ENCODE measurements around the gene CD300A. TPM values are rescaled to one million over a fixed set of nuclear protein-coding genes. Genes with fewer than 3 reads are reported as not detected.

CD300A gene
- total and polyA plus RNA-seq, 7 experiments from 2014 or later, result 5.0 to 52.4 (median 6.8) TPM

DNA sequence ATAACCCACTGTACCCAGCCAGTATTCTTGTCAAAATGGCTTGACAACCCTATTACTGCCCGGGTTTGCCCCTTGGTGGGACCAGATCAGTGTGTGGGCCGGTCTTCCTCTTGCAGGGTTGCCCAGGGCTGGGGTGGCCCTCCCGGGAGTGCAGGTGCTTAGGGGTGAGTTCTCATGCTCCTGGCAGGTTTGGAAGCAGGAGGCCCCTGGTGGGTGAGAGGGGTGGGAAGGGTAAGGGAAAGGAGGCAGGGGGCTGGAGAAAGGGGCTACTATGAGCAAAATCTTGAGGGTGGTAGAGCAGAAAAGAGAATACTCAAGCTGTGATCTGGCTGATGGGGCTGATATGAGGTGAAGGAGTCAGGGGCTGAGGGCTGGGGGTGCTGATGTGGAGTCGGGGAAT lies 6.5 kb downstream of the CD300A start:
- Mint-ChIP-seq H3K4me1 (peaks cover 16 to 66% (median 53%) of the 10 kb centered on the region in 7 donors), H3K36me3 (peaks cover 0 to 72% (median 21%) of the 10 kb centered on the region in 5 donors), H3K27ac (peak overlapping the region in 4 of 9 donors; percentile 18 to 52 (median 38)), H3K9me3 (peaks cover 0 to 28% (median 8%) of the 10 kb centered on the region in 11 donors), H3K27me3 (no peaks in the 10 kb centered on the region), H3K4me3 (peak overlapping the region in 1 of 10 donors; percentile 20)
- CTCF ChIA-PET, result no interaction called here
- intact Hi-C loops (cut with micrococcal nuclease), result no loop called here
- Histone ChIP-seq H3K4me1 (ENCODE audit: control insufficient read depth in 2 of 2, insufficient read depth in 2 of 2, low read length in 2 of 2) (peaks cover 19 to 73% of the 10 kb centered on the region in 2 donors), H3K9me3 (ENCODE audit: control insufficient read depth in 2 of 3, low read length in 3 of 3) (peaks cover 0 to 10% (median 6%) of the 10 kb centered on the region in 3 experiments), H3K36me3 (ENCODE audit: control insufficient read depth in 2 of 3, insufficient read depth in 3 of 3, low read length in 3 of 3) (peaks cover 0 to 4% (median 3%) of the 10 kb centered on the region in 3 experiments), H3K27ac (ENCODE audit: low read depth, low read length) (no peak overlapping the region), H3K27me3 (ENCODE audit: control insufficient read depth in 2 of 2, insufficient read depth in 2 of 2, low read length in 2 of 2) (no peaks in the 10 kb centered on the region), H3K4me3 (ENCODE audit: low read length) (no peak overlapping the region)
- no peak for DNase-seq
- ATAC-seq, result no peak
- POLR2A ChIA-PET, result no interaction called here

DNA sequence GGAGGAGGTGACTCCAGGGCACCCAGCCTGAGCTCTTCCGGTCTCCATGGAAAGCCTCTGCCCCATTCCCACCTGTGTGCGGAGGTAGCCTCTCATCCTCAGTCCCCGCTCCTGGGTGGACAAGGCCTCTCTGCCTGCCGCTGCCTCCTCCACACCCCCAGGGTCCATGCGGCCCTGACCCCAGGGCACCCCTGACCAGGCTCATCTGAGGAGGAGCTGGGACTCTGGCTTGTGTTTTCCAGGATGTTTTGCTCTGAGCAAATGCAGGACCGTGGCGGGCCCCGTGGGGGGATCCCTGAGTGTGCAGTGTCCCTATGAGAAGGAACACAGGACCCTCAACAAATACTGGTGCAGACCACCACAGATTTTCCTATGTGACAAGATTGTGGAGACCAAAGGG lies 6.9 kb downstream of the CD300A start:
- H3K27ac Mint-ChIP-seq, result peak overlapping the region in 4 of 9 donors; percentile 21 to 79 (median 59)
- no peak overlapping the region for H3K27ac ChIP-seq (ENCODE audit: low read depth, low read length)
- peak overlapping the region in 8 of 10 donors; percentile 37 to 74 (median 58) for H3K4me3 Mint-ChIP-seq
- no peak for DNase-seq
- H3K9me3 Mint-ChIP-seq, result peaks cover 0 to 28% (median 8%) of the 10 kb centered on the region in 11 donors
- no peaks in the 10 kb centered on the region for H3K27me3 Mint-ChIP-seq
- ChIA-PET CTCF (interaction anchor here (0.9 to 1.0 kb wide), 2 partner anchors 13 to 16 kb away, joined by 3 to 5 read pairs; no protein-coding TSS in a partner anchor), POLR2A (no interaction called here)
- intact Hi-C loops (cut with micrococcal nuclease), result no loop called here
- H3K9me3 ChIP-seq (ENCODE audit: control insufficient read depth in 2 of 3, low read length in 3 of 3), result peaks cover 0 to 10% (median 6%) of the 10 kb centered on the region in 3 experiments
- peaks cover 22 to 77% of the 10 kb centered on the region in 2 donors for H3K4me1 ChIP-seq (ENCODE audit: control insufficient read depth in 2 of 2, insufficient read depth in 2 of 2, low read length in 2 of 2)
- H3K36me3 Mint-ChIP-seq, result peaks cover 0 to 76% (median 21%) of the 10 kb centered on the region in 5 donors
- H3K36me3 ChIP-seq (ENCODE audit: control insufficient read depth in 2 of 3, insufficient read depth in 3 of 3, low read length in 3 of 3), result peaks cover 0 to 4% (median 3%) of the 10 kb centered on the region in 3 experiments
- no peaks in the 10 kb centered on the region for H3K27me3 ChIP-seq (ENCODE audit: control insufficient read depth in 2 of 2, insufficient read depth in 2 of 2, low read length in 2 of 2)
- no peak overlapping the region for H3K4me3 ChIP-seq (ENCODE audit: low read length)
- ATAC-seq, result no peak
- H3K4me1 Mint-ChIP-seq, result peaks cover 20 to 70% (median 57%) of the 10 kb centered on the region in 7 donors

DNA sequence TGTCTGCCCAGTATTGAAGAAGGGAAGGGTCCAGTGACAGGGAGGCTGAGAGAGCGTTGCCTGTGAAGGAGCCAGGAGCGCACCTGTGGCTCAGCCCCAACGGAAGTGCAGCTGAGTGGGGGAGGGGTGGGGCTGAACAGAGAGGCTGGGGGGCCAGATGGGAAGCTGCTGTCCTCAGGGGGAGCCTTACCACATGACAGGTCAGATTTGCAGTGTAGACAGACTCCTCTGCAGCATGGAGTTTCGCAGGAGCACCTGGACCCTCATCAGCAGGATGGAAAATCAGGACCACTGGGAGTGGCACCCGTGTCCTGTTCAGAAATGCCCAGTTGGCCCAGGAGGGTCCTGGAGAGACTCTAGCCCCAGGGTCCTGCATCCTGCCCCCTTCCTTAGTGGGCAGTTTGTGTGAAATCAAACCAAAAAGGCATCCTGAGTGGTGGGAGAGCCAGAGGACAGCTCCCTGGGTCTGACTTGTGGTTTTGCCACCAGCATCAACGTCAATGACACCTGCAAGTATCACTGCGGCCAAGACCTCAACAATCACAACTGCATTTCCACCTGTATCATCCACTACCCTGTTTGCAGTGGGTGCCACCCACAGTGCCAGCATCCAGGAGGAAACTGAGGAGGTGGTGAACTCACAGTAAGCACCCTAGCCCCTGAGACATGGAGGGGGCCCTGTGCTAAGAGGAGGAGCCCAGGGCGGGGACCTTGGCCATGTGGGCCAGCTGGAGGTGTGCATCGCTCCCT lies 7.8 kb downstream of the CD300A start:
- intact Hi-C loops (cut with micrococcal nuclease), result no loop called here
- peaks cover 0 to 28% (median 8%) of the 10 kb centered on the region in 11 donors for H3K9me3 Mint-ChIP-seq
- H3K36me3 Mint-ChIP-seq, result peaks cover 0 to 81% (median 22%) of the 10 kb centered on the region in 5 donors
- Histone ChIP-seq H3K27me3 (ENCODE audit: control insufficient read depth in 2 of 2, insufficient read depth in 2 of 2, low read length in 2 of 2) (no peaks in the 10 kb centered on the region), H3K36me3 (ENCODE audit: control insufficient read depth in 2 of 3, insufficient read depth in 3 of 3, low read length in 3 of 3) (peaks cover 0 to 4% (median 3%) of the 10 kb centered on the region in 3 experiments), H3K27ac (ENCODE audit: low read depth, low read length) (no peak overlapping the region), H3K4me1 (ENCODE audit: control insufficient read depth in 2 of 2, insufficient read depth in 2 of 2, low read length in 2 of 2) (peaks cover 31 to 83% of the 10 kb centered on the region in 2 donors), H3K9me3 (ENCODE audit: control insufficient read depth in 2 of 3, low read length in 3 of 3) (peaks cover 0 to 10% (median 6%) of the 10 kb centered on the region in 3 experiments), H3K4me3 (ENCODE audit: low read length) (peak overlapping the region; percentile 29)
- peak overlapping the region in 8 of 9 donors; percentile 21 to 92 (median 64) for H3K27ac Mint-ChIP-seq
- peaks cover 29 to 79% (median 63%) of the 10 kb centered on the region in 7 donors for H3K4me1 Mint-ChIP-seq
- CTCF ChIA-PET, result interaction anchor here (0.9 to 1.0 kb wide), 2 partner anchors 14 to 17 kb away, joined by 3 to 5 read pairs; no protein-coding TSS in a partner anchor
- H3K27me3 Mint-ChIP-seq, result no peaks in the 10 kb centered on the region
- H3K4me3 Mint-ChIP-seq, result peak overlapping the region; percentile 37 to 79 (median 58)
- DNase-seq, result peak in 4 of 9 donors; percentile 35 to 42 (median 42)
- ATAC-seq, result peak; percentile 40
- POLR2A ChIA-PET, result interaction anchor here (0.7 kb wide), 1 partner anchor 192 kb away, joined by 3 read pairs; no protein-coding TSS in a partner anchor

DNA sequence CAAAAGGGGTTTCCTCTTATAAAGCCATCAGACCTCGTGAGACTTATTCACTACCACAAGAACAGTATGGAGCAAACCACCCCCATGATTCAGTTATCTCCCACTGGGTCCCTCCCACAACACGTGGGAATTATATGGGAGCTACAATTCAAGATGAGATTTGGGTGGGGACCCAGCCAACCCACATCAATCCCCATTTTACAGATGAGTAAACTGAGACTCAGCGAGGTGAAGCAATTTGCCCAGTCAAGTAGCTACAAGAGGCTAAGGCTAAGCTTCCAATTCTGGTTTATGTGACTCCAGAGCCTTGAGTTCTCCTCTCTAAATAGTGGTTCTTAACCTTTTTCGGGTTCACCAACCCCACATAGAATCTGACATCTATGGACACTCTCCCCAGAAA lies 8.8 kb downstream of the CD300A start:
- H3K36me3 Mint-ChIP-seq, result peaks cover 0 to 83% (median 22%) of the 10 kb centered on the region in 5 donors
- ChIA-PET POLR2A (interaction anchor here (1.6 kb wide), 1 partner anchor 9 kb away, joined by 4 read pairs; the partner anchor contains the start of gene CD300A), CTCF (no interaction called here)
- peak overlapping the region in 3 of 9 donors; percentile 43 to 65 (median 54) for H3K27ac Mint-ChIP-seq
- H3K4me1 Mint-ChIP-seq, result peaks cover 32 to 83% (median 66%) of the 10 kb centered on the region in 7 donors
- Histone ChIP-seq H3K36me3 (ENCODE audit: control insufficient read depth in 2 of 3, insufficient read depth in 3 of 3, low read length in 3 of 3) (peaks cover 0 to 4% (median 3%) of the 10 kb centered on the region in 3 experiments), H3K4me3 (ENCODE audit: low read length) (no peak overlapping the region), H3K27me3 (ENCODE audit: control insufficient read depth in 2 of 2, insufficient read depth in 2 of 2, low read length in 2 of 2) (no peaks in the 10 kb centered on the region), H3K9me3 (ENCODE audit: control insufficient read depth in 2 of 3, low read length in 3 of 3) (peaks cover 0 to 10% (median 6%) of the 10 kb centered on the region in 3 experiments), H3K4me1 (ENCODE audit: control insufficient read depth in 2 of 2, insufficient read depth in 2 of 2, low read length in 2 of 2) (peaks cover 41 to 83% of the 10 kb centered on the region in 2 donors), H3K27ac (ENCODE audit: low read depth, low read length) (no peak overlapping the region)
- peaks cover 0 to 28% (median 8%) of the 10 kb centered on the region in 11 donors for H3K9me3 Mint-ChIP-seq
- intact Hi-C loops (cut with micrococcal nuclease), result no loop called here
- DNase-seq, result no peak
- no peaks in the 10 kb centered on the region for H3K27me3 Mint-ChIP-seq
- no peak for ATAC-seq
- peak overlapping the region in 1 of 10 donors; percentile 66 for H3K4me3 Mint-ChIP-seq

DNA sequence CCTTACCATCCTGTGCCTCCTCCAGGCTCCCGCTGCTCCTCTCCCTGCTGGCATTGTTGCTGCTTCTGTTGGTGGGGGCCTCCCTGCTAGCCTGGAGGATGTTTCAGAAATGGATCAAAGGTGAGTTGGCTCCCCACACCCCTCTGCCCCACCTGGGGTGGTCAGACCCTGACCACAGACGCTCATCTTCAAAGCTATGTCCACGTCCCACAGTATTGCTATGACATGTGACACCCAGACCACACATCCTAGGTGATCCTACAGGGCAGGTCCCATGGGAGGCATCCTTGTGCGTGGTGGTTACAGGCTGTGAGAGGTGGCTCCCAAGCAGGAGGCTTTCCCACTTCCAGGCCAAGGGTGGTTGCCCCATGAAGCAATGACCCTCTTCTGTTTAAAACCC lies 11.0 kb downstream of the CD300A start:
- Histone ChIP-seq H3K27ac (ENCODE audit: low read depth, low read length) (no peak overlapping the region), H3K4me1 (ENCODE audit: control insufficient read depth in 2 of 2, insufficient read depth in 2 of 2, low read length in 2 of 2) (peaks cover 45 to 68% of the 10 kb centered on the region in 2 donors), H3K9me3 (ENCODE audit: control insufficient read depth in 2 of 3, low read length in 3 of 3) (peaks cover 0 to 10% (median 6%) of the 10 kb centered on the region in 3 experiments), H3K4me3 (ENCODE audit: low read length) (no peak overlapping the region), H3K27me3 (ENCODE audit: control insufficient read depth in 2 of 2, insufficient read depth in 2 of 2, low read length in 2 of 2) (no peaks in the 10 kb centered on the region), H3K36me3 (ENCODE audit: control insufficient read depth in 2 of 3, insufficient read depth in 3 of 3, low read length in 3 of 3) (peaks cover 0 to 4% (median 3%) of the 10 kb centered on the region in 3 experiments)
- no peaks in the 10 kb centered on the region for H3K27me3 Mint-ChIP-seq
- peaks cover 0 to 85% (median 22%) of the 10 kb centered on the region in 5 donors for H3K36me3 Mint-ChIP-seq
- DNase-seq, result no peak
- ATAC-seq, result no peak
- ChIA-PET POLR2A (no interaction called here), CTCF (interaction anchor here (0.9 to 1.4 kb wide), 4 partner anchors 15 to 29 kb away, joined by 3 read pairs; no protein-coding TSS in a partner anchor)
- peaks cover 36 to 80% (median 64%) of the 10 kb centered on the region in 7 donors for H3K4me1 Mint-ChIP-seq
- intact Hi-C loops (cut with micrococcal nuclease), result no loop called here
- H3K9me3 Mint-ChIP-seq, result peaks cover 0 to 28% (median 8%) of the 10 kb centered on the region in 11 donors
- H3K27ac Mint-ChIP-seq, result peak overlapping the region in 5 of 9 donors; percentile 28 to 84 (median 41)
- no peak overlapping the region for H3K4me3 Mint-ChIP-seq

DNA sequence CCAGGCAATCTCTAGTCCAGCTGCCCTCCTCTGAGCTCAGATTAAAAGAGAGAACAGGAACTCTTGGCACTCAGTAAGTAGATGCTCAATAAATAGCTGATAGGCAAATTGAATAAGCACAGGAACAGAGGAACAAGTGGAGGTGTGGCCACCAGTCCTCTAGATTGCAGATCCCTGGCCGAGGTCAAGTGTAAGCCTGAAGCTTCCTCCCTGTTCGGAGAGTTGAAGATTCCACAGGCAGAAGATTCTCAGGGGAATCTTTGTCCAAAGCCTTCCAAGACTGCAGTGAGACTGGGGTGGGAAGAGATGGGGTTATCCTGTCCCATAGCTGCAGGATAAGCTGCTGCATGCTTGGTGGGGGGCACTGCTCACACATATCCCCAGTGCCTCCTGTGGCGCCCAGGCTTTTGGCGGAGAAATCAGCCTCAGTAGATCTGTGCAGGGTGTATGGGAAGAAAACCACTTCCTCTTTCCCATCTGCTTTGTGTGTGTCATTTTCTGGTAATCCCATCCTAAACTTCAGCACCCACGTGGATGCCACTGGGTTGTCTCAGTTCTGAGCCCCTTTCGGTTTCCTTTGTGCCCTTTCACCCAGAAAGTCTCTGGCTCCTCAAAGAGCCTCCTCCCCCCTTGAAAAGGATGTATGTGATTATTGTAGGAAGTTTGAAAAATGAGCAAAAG lies 12.1 kb downstream of the CD300A start:
- H3K4me3 ChIP-seq (ENCODE audit: low read length), result peak overlapping the region; percentile 25
- Mint-ChIP-seq H3K27me3 (no peaks in the 10 kb centered on the region), H3K4me1 (peaks cover 34 to 75% (median 56%) of the 10 kb centered on the region in 7 donors), H3K4me3 (peak overlapping the region; percentile 20 to 79 (median 64)), H3K27ac (peak overlapping the region; percentile 66 to 92 (median 79)), H3K36me3 (peaks cover 0 to 77% (median 22%) of the 10 kb centered on the region in 5 donors), H3K9me3 (peaks cover 0 to 27% (median 8%) of the 10 kb centered on the region in 11 donors)
- ATAC-seq (peak; percentile 79), DNase-seq (peak in 5 of 9 donors; percentile 16 to 58 (median 52))
- H3K36me3 ChIP-seq (ENCODE audit: control insufficient read depth in 2 of 3, insufficient read depth in 3 of 3, low read length in 3 of 3), result peaks cover 0 to 4% (median 3%) of the 10 kb centered on the region in 3 experiments
- no peaks in the 10 kb centered on the region for H3K27me3 ChIP-seq (ENCODE audit: control insufficient read depth in 2 of 2, insufficient read depth in 2 of 2, low read length in 2 of 2)
- intact Hi-C loops (cut with micrococcal nuclease), result loop anchor here in 1 of 2 donors (1.0 kb wide), 1 partner anchor 11 kb away; no protein-coding TSS in a partner anchor
- peak overlapping the region; percentile 3 for H3K27ac ChIP-seq (ENCODE audit: low read depth, low read length)
- ChIA-PET POLR2A (no interaction called here), CTCF (interaction anchor here (0.9 to 1.6 kb wide), 5 partner anchors 14 to 31 kb away, joined by 3 to 12 read pairs (median 3); no protein-coding TSS in a partner anchor)
- peaks cover 42 to 57% of the 10 kb centered on the region in 2 donors for H3K4me1 ChIP-seq (ENCODE audit: control insufficient read depth in 2 of 2, insufficient read depth in 2 of 2, low read length in 2 of 2)
- H3K9me3 ChIP-seq (ENCODE audit: control insufficient read depth in 2 of 3, low read length in 3 of 3), result peaks cover 0 to 10% (median 6%) of the 10 kb centered on the region in 3 experiments

All from naive thymus-derived CD4-positive, alpha-beta T cell (primary cell).